GM18907 (cell line): ENCODE measurements around the gene MXRA7.

Experiments
- ATAC-seq: cut with Tn5 transposase; IDR thresholded peaks from one replicate; pipeline ENCODE4 v1.9.1; 2021; ENCODE audit warnings: mild to moderate bottlenecking, moderate library complexity; ENCODE audit not compliant: unreplicated experiment

The MXRA7 gene

GRCh38 chr17:76697702-76698465, 12.9 kb downstream of the MXRA7 start:
- no peak for ATAC-seq

- peak; percentile 56 for ATAC-seq
These were observed 13.7 kb downstream of the MXRA7 start for GRCh38 chr17:76696763-76697701.

- ATAC-seq = no peak
These were observed 15.5 kb downstream of the MXRA7 start for GRCh38 chr17:76695059-76695831.

DNA sequence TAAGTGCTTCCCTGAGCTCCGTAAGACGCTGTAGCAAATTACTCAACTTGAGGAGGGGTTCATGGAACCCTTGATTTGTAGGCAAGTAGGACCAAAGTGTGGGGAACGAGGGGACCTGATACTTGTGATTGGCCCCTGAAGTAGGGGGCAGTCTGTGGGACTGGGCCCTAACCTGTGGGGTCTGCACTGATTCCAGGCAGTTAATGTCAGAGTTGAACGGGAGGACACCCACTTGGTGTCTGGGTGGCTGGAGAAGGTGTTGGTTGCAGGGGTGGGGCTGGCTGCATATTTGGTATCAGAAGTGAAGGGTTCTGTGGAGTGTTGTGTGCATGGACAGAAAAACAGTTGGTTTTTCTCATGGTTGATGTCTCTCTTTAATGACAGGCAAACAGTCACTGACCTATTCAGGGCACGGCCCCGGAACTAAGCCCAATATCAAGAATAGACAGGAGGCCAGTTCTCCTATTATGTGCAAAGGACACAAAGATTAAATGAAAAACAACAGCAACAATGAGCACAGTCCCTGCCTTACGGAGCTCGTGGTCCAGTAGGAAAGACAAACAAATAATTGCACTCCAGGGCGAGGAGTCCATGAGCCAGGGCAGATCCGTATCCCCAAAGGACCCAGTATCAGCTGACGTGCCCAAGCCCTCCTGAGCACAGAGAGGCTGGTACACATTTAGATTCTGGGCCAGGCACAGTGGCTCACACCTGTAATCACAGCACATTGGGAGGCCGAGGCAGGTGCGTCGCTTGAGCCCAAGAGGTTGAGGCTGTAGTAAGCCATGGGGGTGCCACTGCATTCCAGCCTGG, 19.2 kb downstream of the MXRA7 start:
- ATAC-seq = no peak

GRCh38 chr17:76690596-76691280, 20.0 kb downstream of the MXRA7 start:
- no peak for ATAC-seq

- ATAC-seq = no peak
These were observed 20.9 kb downstream of the MXRA7 start for GRCh38 chr17:76689859-76690258.

DNA sequence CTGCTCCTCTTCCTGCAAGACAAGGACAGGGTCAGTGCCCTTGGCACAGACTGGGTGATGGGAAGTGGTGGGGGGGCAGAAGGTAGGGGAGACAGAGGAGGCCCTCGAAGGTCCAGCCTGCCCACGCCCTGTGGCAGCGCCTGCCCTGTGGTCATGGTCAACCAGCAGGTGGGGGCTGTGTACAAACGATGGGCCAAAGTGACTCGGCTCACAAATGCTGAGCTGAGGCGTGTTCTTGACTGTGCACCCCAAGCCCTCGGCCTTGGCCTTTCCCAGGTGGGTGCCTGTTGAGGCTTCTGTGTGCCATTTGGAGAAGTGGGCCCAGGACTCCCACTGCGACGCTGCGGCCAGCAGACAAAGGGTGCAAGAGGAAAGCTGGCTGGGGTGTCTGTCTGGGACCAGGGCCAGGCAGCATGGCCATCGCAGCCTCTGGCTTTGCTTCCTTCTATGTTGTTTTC, 22.6 kb downstream of the MXRA7 start:
- no peak for ATAC-seq

DNA sequence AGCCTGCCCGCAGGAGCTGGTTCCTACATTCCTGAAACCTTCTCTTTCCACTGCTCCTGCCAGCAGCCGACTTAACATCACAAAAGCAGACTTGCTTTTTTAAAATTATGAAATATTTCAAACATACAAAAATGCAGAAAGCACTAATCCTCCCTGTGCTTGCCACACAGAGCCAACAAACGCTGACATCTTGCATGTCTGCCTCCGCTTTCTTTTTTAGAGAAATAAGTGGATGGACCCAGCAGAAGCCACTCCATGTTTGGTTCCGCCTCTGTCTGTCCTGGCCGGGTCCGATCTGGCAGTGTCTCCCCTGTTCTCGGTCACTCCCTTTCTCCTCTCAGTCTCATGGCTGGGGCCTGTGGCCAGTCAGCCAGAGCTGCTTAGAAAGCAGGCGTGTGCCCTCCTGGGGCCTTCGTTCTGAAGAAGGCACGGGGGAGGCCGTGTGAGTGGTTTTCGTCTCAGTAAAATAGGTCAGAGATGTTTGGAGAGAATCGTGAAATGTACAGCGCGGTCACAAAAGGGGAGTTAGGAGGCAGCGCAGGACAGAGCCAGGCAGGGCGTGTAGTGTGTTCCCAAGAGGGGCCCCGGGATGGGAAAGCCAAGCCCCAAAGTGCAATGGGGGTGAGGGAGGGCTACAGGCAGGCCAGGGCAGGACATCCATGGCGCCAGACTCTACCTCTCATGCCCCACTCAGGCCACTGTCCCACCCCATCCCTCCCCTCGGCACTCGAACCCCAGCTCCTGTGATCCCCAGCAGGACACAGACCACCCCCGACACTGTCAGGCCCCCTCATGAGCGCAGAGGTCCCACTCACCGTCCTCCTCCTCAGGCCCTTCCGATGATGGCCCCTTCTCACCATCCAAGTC, 23.2 kb downstream of the MXRA7 start:
- no peak for ATAC-seq

- no peak for ATAC-seq
These were observed 24.0 kb downstream of the MXRA7 start for GRCh38 chr17:76686538-76687297.

- ATAC-seq = no peak
These were observed 24.9 kb downstream of the MXRA7 start for GRCh38 chr17:76685846-76686245.

- ATAC-seq = no peak
These were observed 25.4 kb downstream of the MXRA7 start for GRCh38 chr17:76685366-76685765.

GRCh38 chr17:76684756-76685155, 26.0 kb downstream of the MXRA7 start:
- ATAC-seq = no peak

- ATAC-seq = no peak
These were observed 26.6 kb downstream of the MXRA7 start for GRCh38 chr17:76683921-76684745.

DNA sequence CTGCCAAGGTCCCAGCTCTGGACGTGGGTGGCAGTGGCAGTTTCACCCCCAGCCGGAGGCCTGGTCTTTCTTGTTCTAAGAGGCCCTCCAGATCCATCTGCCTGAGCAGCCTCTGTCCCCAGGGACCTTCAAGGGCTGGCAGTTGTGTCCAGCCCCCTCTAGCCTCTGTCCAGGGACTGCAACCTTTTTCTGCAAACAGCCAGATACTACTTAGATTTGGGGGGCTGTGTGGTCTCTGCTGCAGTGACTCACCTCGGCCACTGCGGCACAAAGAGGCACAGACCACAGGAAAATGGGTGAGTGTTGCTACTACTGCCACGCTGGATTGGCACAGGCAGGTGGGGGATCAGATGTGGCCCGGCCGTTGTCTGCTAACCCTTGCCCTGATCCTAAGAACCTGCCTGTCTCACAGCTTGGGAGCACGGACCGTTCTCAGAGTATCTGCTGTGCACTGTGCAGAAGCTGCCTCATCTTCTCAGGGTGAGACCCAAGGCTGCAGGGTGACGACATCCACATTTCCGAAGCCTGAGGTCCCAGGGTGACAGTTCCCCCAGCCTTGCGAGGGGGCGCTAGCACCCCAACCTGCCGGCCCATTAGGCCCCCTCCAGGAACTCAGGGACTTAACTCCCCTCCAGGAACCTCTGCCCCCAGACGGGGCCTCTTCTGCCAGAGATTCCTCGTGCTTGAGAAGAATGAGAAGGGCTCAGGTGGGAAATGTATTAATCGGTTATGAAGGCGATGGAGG, 27.6 kb downstream of the MXRA7 start:
- ATAC-seq = no peak

DNA sequence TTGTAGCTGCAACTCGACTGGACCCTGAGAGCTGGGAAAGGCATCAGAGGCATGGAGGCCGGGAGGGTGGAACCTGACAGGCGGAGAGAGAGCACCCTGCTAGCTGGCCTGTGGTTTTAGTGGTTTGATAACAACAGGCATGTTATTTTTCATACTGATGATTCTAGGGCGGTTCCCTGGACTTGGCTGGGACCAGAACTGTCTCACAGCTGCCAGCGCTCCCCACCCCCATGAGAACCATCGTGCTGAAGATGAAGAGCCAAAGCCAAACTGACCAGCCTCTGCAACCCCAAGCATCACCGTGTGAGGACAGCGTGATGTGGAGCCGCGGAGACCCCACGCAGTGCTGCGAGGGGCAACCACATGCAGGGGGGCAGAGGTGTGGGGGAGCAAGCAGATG, 28.5 kb downstream of the MXRA7 start:
- ATAC-seq = no peak
